ENCODE measurements around the gene MRPL21.

GRCh38 chr11:68935516-68936357 lies 32.1 kb upstream of the MRPL21 start:
- TF ChIP-seq POLR2A (IDR thresholded peaks at IDR 0.05; ENCODE audit: low read depth, low read length), result no peak
- no peak for TF ChIP-seq POLR2AphosphoS5 (IDR thresholded peaks at IDR 0.05; ENCODE audit: low read depth, low read length)

All from GM12892 (cell line).